Liver (tissue), 9 donors: Measurements from ENCODE around the gene WNT8B. TPM values are rescaled to one million over a fixed set of nuclear protein-coding genes. Genes with fewer than 3 reads are reported as not detected.

Source experiments
- DNase-seq: peaks from one replicate; pipeline ENCODE4 v3.0.0-alpha.2; 2017; ENCODE audit warnings: low spot score
- H3K27ac ChIP-seq, 2 donors: one replicate each; pipeline ENCODE4 v1.7.0; 2013; ENCODE audit warnings: inconsistent platforms in 2 of 2, low read length in 2 of 2, control low read depth in 1 of 2, low read depth in 1 of 2, mild to moderate bottlenecking in 1 of 2
- H3K27me3 ChIP-seq, 4 donors: one replicate each; pipeline versions ENCODE4 v1.6.1 to v1.7.0; 2013; ENCODE audit warnings: low read length in 3 of 4, inconsistent platforms in 1 of 4, mild to moderate bottlenecking in 1 of 4, moderate library complexity in 1 of 4; ENCODE audit not compliant: control insufficient read depth in 4 of 4, insufficient read depth in 4 of 4
- H3K36me3 ChIP-seq, 4 donors: one replicate each; pipeline versions ENCODE4 v1.6.1 to v1.7.0; 2013; ENCODE audit warnings: low read length in 3 of 4, mild to moderate bottlenecking in 3 of 4, low read depth in 1 of 4, moderate library complexity in 1 of 4; ENCODE audit not compliant: control insufficient read depth in 4 of 4, insufficient read depth in 3 of 4
- H3K4me1 ChIP-seq, 4 donors: one replicate each; pipeline versions ENCODE4 v1.6.1 to v1.7.0; 2013; ENCODE audit warnings: low read length in 3 of 4, mild to moderate bottlenecking in 3 of 4, moderate library complexity in 1 of 4; ENCODE audit not compliant: control insufficient read depth in 4 of 4, insufficient read depth in 4 of 4
- H3K4me3 ChIP-seq, 3 donors: one replicate each; pipeline versions ENCODE4 v1.6.1 to v1.7.0; 2013; ENCODE audit warnings: low read length in 3 of 3, control low read depth in 1 of 3, low read depth in 1 of 3, mild to moderate bottlenecking in 1 of 3
- H3K9ac ChIP-seq, 2 donors: one replicate each; pipeline ENCODE4 v1.7.0; 2013; ENCODE audit warnings: low read length in 2 of 2, mild to moderate bottlenecking in 2 of 2, moderate library complexity in 2 of 2, control low read depth in 1 of 2, low read depth in 1 of 2
- H3K9me3 ChIP-seq, 4 donors: one replicate each; pipeline versions ENCODE4 v1.6.1 to v1.7.0; 2013; ENCODE audit warnings: low read length in 3 of 4; ENCODE audit not compliant: control insufficient read depth in 4 of 4
- ATF3 ChIP-seq: IDR thresholded peaks from 2 replicates; pipeline ENCODE4 v1.6.1; 2016; ENCODE audit warnings: antibody characterized with exemption
- EGR1 ChIP-seq, 2 donors: IDR thresholded peaks; 2 replicates each; pipeline ENCODE4 v1.6.1; 2016 to 2018; ENCODE audit warnings: antibody characterized with exemption in 2 of 2, low read depth in 2 of 2
- FOXA1 ChIP-seq: IDR thresholded peaks from 2 replicates; pipeline ENCODE4 v1.6.1; 2016; ENCODE audit warnings: antibody characterized with exemption
- FOXA2 ChIP-seq: IDR thresholded peaks from 2 replicates; pipeline ENCODE4 v1.6.1; 2016; ENCODE audit warnings: antibody characterized with exemption
- GABPA ChIP-seq, 2 donors: IDR thresholded peaks in 1 of 2; conservative IDR thresholded peaks in 1 of 2; 2 replicates each; pipeline ENCODE4 v1.6.1; 2016; ENCODE audit warnings: antibody characterized with exemption in 2 of 2, mild to moderate bottlenecking in 1 of 2, moderate library complexity in 1 of 2
- HNF4A ChIP-seq, 2 donors: conservative IDR thresholded peaks; 2 replicates each; pipeline ENCODE4 v1.6.1; 2016; ENCODE audit warnings: antibody characterized with exemption in 2 of 2, mild to moderate bottlenecking in 2 of 2
- HNF4G ChIP-seq: IDR thresholded peaks from 2 replicates; pipeline ENCODE4 v1.6.1; 2016; ENCODE audit warnings: antibody characterized with exemption
- JUND ChIP-seq, 2 donors: IDR thresholded peaks; 2 replicates each; pipeline ENCODE4 v1.6.1; 2016; ENCODE audit warnings: antibody characterized with exemption in 2 of 2
- MAX ChIP-seq: IDR thresholded peaks from 2 replicates; pipeline ENCODE4 v1.6.1; 2016; ENCODE audit warnings: antibody characterized with exemption
- NR2F2 ChIP-seq: IDR thresholded peaks from 2 replicates; pipeline ENCODE4 v1.6.1; 2016; ENCODE audit warnings: antibody characterized with exemption
- RAD21 ChIP-seq, 2 donors: IDR thresholded peaks; 2 replicates each; pipeline ENCODE4 v1.6.1; 2016; ENCODE audit warnings: antibody characterized with exemption in 2 of 2, mild to moderate bottlenecking in 2 of 2
- REST ChIP-seq: IDR thresholded peaks from 2 replicates; pipeline ENCODE4 v1.6.1; 2016; ENCODE audit warnings: antibody characterized with exemption, mild to moderate bottlenecking
- RXRA ChIP-seq, 2 donors: IDR thresholded peaks; 2 replicates each; pipeline ENCODE4 v1.6.1; 2017 to 2018; ENCODE audit warnings: antibody characterized with exemption in 2 of 2, mild to moderate bottlenecking in 1 of 2
- SP1 ChIP-seq: IDR thresholded peaks from 2 replicates; pipeline ENCODE4 v1.6.1; 2018; ENCODE audit warnings: antibody characterized with exemption, mild to moderate bottlenecking
- TAF1 ChIP-seq: conservative IDR thresholded peaks from 2 replicates; pipeline ENCODE4 v1.6.1; 2016; ENCODE audit warnings: antibody characterized with exemption, mild to moderate bottlenecking
- YY1 ChIP-seq: IDR thresholded peaks from 2 replicates; pipeline ENCODE4 v1.6.1; 2016; ENCODE audit warnings: antibody characterized with exemption, mild to moderate bottlenecking
- ZBTB33 ChIP-seq: IDR thresholded peaks from 2 replicates; pipeline ENCODE4 v1.6.1; 2016; ENCODE audit warnings: antibody characterized with exemption
- WGBS: extraction: QIAGEN DNeasy Blood & Tissue Kit; methylation state at CpG from one replicate; pipeline ENCODE4 v1.1.7; 2013; 5-methylcytosine and 5-hydroxymethylcytosine counted together
- polyA plus RNA-seq, 2 donors: library from polyadenylated mRNA; stranded (reverse) in 1 of 2; unstranded in 1 of 2; fragments of 200-250 nt in 1 of 2; fragments of >200 nt in 1 of 2; fragmentation: Nextera tagmentation in 1 of 2; extraction: Ambion mirVana in 1 of 2; gene quantifications; one replicate each; pipeline versions ENCODE4 v1.2.1 to v1.2.3, GENCODE V29; 2013 to 2015
- total RNA-seq, 2 donors: library from RNA; depleted of rRNA; stranded (reverse); fragments of >200 nt; gene quantifications; one replicate each; pipeline ENCODE4 v1.2.3, GENCODE V29; 2014
- donor health status: healthy.
- donor health status: healthy.
- donor health status: healthy.
- donor health status: healthy.
- donor health status: healthy.

The WNT8B gene
- total and polyA plus RNA-seq, 4 donors = not detected

GRCh38 chr10:100436255-100436654 is 26.6 kb upstream of the WNT8B start:
- TF ChIP-seq RXRA (IDR thresholded peaks at IDR 0.05) (no peak), TAF1 (no peak), ZBTB33 (no peak), NR2F2 (no peak), REST (no peak), FOXA2 (no peak), YY1 (no peak), RAD21 (IDR thresholded peaks at IDR 0.05) (no peak), ATF3 (no peak)
- H3K27ac ChIP-seq = no peak overlapping the region
- H3K27me3 ChIP-seq = no peaks in the 10 kb centered on the region

DNA sequence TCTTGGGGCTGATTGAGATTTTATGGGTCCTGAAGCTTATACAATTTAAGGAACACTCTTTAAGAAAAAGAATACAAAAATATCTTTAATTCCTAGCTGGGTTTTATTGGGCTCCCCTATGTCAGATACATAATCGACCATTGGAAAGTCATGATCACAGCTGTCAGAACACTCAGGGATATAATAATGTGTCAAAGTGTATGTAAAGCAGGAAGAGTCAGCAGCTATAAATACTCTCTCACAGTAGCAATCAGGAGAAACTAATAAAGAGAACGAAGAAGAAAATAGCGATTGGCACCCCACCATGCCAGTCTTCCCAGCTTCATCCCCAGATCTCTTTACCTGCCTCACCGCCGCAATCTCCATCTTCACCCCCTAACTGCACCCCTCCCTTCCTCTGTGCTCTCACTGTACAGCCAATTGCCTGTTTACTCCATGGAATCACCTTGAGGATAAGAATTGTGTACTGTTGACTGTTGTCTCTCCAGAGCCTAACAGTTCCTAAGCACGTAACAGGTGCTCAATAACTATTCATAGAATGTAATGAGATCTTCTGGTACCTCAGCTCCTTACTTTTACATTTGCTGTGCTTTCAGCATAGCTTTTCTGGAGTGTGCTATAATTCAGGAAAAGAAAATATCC is 24.0 kb upstream of the WNT8B start:
- Histone ChIP-seq H3K36me3 (no peaks in the 10 kb centered on the region), H3K27ac (no peak overlapping the region), H3K4me3 (no peak overlapping the region), H3K9ac (no peak overlapping the region), H3K9me3 (no peaks in the 10 kb centered on the region), H3K4me1 (no peaks in the 10 kb centered on the region), H3K27me3 (no peaks in the 10 kb centered on the region)
- WGBS = 90% methylated on average over 6 of the region's 6 CpGs
- no peak for TF ChIP-seq EGR1 (IDR thresholded peaks at IDR 0.05; ENCODE audit: low read depth in 2 of 2)
- no peak for DNase-seq

More at GRCh38 chr10:100436255-100436654, 26.6 kb upstream of the WNT8B start:
- 85% methylated on average over 3 of the region's 3 CpGs for WGBS
- no peak for DNase-seq
- no peaks in the 10 kb centered on the region for H3K9me3 ChIP-seq
- H3K9ac ChIP-seq = no peak overlapping the region
- no peaks in the 10 kb centered on the region for H3K36me3 ChIP-seq
- H3K4me3 ChIP-seq = no peak overlapping the region
- H3K4me1 ChIP-seq = no peaks in the 10 kb centered on the region

- Histone ChIP-seq H3K9me3 (peaks cover 0 to 3% (median 0%) of the 10 kb centered on the region in 4 donors), H3K9ac (no peak overlapping the region), H3K4me1 (no peaks in the 10 kb centered on the region), H3K36me3 (no peaks in the 10 kb centered on the region), H3K27me3 (no peaks in the 10 kb centered on the region), H3K27ac (no peak overlapping the region), H3K4me3 (no peak overlapping the region)
- WGBS = 85% methylated on average over 3 of the region's 3 CpGs
- DNase-seq = no peak
- TF ChIP-seq FOXA2 (no peak), SP1 (no peak), NR2F2 (no peak), GABPA (IDR thresholded peaks at IDR 0.05 in 1 of 2, conservative IDR thresholded peaks at IDR 0.05 in 1 of 2) (no peak), FOXA1 (no peak), HNF4A (conservative IDR thresholded peaks at IDR 0.05) (no peak), HNF4G (no peak), MAX (no peak), JUND (IDR thresholded peaks at IDR 0.05) (no peak)
These were observed 20.3 kb upstream of the WNT8B start for GRCh38 chr10:100442548-100442947.
